22Rv1 (cell line): ENCODE measurements around the gene SYTL3.

Experiments used
- CTCF ChIP-seq: fragments of 450-650 bp; IDR thresholded peaks from 2 replicates; pipeline ENCODE4 v1.5.1; 2017; ENCODE audit warnings: mild to moderate bottlenecking
- ZFX ChIP-seq: fragments of 450-650 bp; IDR thresholded peaks from 2 replicates; pipeline ENCODE4 v1.6.1; 2017; ENCODE audit warnings: antibody characterized with exemption, borderline replicate concordance

- TF ChIP-seq CTCF (no peak), ZFX (no peak)
Measured at GRCh38 chr6:158784505-158784904, 134.7 kb downstream of the SYTL3 start.
